KMS-11 (cell line): ENCODE data around the gene RNF2.
"Not testable (repeated sequence)": the region's sequence is repeated elsewhere in the genome, so short reads cannot be mapped to it uniquely, and the experiment has no call there.

Experiments
- H2AFZ ChIP-seq: fragments of 200-600 bp; sonication (generic); 2 replicates; pipeline ENCODE4 v1.6.1; 2016; ENCODE audit warnings: antibody characterized with exemption, mixed run types, low read depth
- H3K27ac ChIP-seq: fragments of 200-600 bp; sonication (generic); 2 replicates; pipeline ENCODE4 v1.6.1; 2016; ENCODE audit warnings: mild to moderate bottlenecking, mixed run types
- H3K27me3 ChIP-seq: fragments of 200-600 bp; sonication (generic); 2 replicates; pipeline ENCODE4 v1.6.1; 2017; ENCODE audit warnings: mild to moderate bottlenecking, low read depth, mixed run types, moderate library complexity; ENCODE audit not compliant: insufficient read depth
- H3K36me3 ChIP-seq: fragments of 200-600 bp; sonication (generic); 2 replicates; pipeline ENCODE4 v1.6.1; 2017; ENCODE audit warnings: mild to moderate bottlenecking, mixed run types; ENCODE audit not compliant: insufficient read depth
- H3K4me1 ChIP-seq: fragments of 200-600 bp; sonication (generic); 2 replicates; pipeline ENCODE4 v1.6.1; 2016; ENCODE audit warnings: mild to moderate bottlenecking, low read depth, mixed run types; ENCODE audit not compliant: poor library complexity, severe bottlenecking
- H3K4me2 ChIP-seq: fragments of 200-600 bp; sonication (generic); 2 replicates; pipeline ENCODE4 v1.7.0; 2016; ENCODE audit warnings: mild to moderate bottlenecking, mixed run types
- H3K4me3 ChIP-seq: fragments of 200-600 bp; sonication (generic); IDR thresholded peaks from 2 replicates; pipeline ENCODE4 v1.6.1; 2017; ENCODE audit warnings: low read depth, low read length, mixed read lengths; ENCODE audit not compliant: insufficient read depth
- H3K79me2 ChIP-seq: fragments of 200-600 bp; sonication (generic); 2 replicates; pipeline ENCODE4 v1.6.1; 2016; ENCODE audit warnings: low read depth, mixed run types; ENCODE audit not compliant: insufficient read depth
- H3K9ac ChIP-seq: fragments of 200-600 bp; sonication (generic); 2 replicates; pipeline ENCODE4 v1.6.1; 2016; ENCODE audit warnings: mild to moderate bottlenecking, mixed run types
- H4K20me1 ChIP-seq: fragments of 200-600 bp; sonication (generic); 2 replicates; pipeline ENCODE4 v1.6.1; 2016; ENCODE audit warnings: mild to moderate bottlenecking, mixed run types; ENCODE audit not compliant: insufficient read depth
- CTCF ChIP-seq: fragments of 200-600 bp; sonication (generic); conservative IDR thresholded peaks from 2 replicates; pipeline ENCODE4 v1.6.1; 2017; ENCODE audit warnings: low read depth, mild to moderate bottlenecking, antibody characterized with exemption, low read length, moderate library complexity, mixed read lengths

The RNF2 gene

GRCh38 chr1:185058876-185059275, 13.5 kb downstream of the RNF2 start:
- Histone ChIP-seq H3K27ac (no peak overlapping the region), H3K9ac (no peak overlapping the region), H3K79me2 (peaks cover 68% of the 10 kb centered on the region; the same call in 1 of the 2 replicates), H3K4me1 (peaks cover 5% of the 10 kb centered on the region), H4K20me1 (no peaks in the 10 kb centered on the region), H2AFZ (no peak overlapping the region), H3K27me3 (no peaks in the 10 kb centered on the region), H3K36me3 (no peaks in the 10 kb centered on the region), H3K4me3 (no peak overlapping the region), H3K4me2 (no peak overlapping the region)
- TF ChIP-seq CTCF = no peak

GRCh38 chr1:185059950-185060571, 14.7 kb downstream of the RNF2 start:
- no peak overlapping the region for H3K9ac ChIP-seq
- H3K27ac ChIP-seq = no peak overlapping the region
- peaks cover 73% of the 10 kb centered on the region; the same call in 1 of the 2 replicates for H3K79me2 ChIP-seq
- H4K20me1 ChIP-seq = no peaks in the 10 kb centered on the region
- no peaks in the 10 kb centered on the region for H3K27me3 ChIP-seq
- H3K4me2 ChIP-seq = no peak overlapping the region
- H3K4me3 ChIP-seq = no peak overlapping the region
- no peaks in the 10 kb centered on the region for H3K36me3 ChIP-seq
- H2AFZ ChIP-seq = no peak overlapping the region
- TF ChIP-seq CTCF = no peak
- peaks cover 5% of the 10 kb centered on the region for H3K4me1 ChIP-seq

GRCh38 chr1:185062710-185063370, 17.5 kb downstream of the RNF2 start:
- H3K79me2 ChIP-seq = peaks cover 54% of the 10 kb centered on the region; the same call in 1 of the 2 replicates
- no peak overlapping the region for H2AFZ ChIP-seq
- no peaks in the 10 kb centered on the region for H3K27me3 ChIP-seq
- H3K27ac ChIP-seq = no peak overlapping the region
- no peaks in the 10 kb centered on the region for H3K36me3 ChIP-seq
- no peak overlapping the region for H3K4me2 ChIP-seq
- no peaks in the 10 kb centered on the region for H4K20me1 ChIP-seq
- no peak for TF ChIP-seq CTCF
- H3K4me1 ChIP-seq = peaks cover 5% of the 10 kb centered on the region
- H3K4me3 ChIP-seq = no peak overlapping the region
- H3K9ac ChIP-seq = no peak overlapping the region

GRCh38 chr1:185063719-185064118, 18.4 kb downstream of the RNF2 start:
- Histone ChIP-seq H3K79me2 (peaks cover 47% of the 10 kb centered on the region; the same call in 1 of the 2 replicates), H2AFZ (no peak overlapping the region), H3K4me1 (peaks cover 5% of the 10 kb centered on the region), H3K27ac (no peak overlapping the region), H3K36me3 (no peaks in the 10 kb centered on the region), H4K20me1 (no peaks in the 10 kb centered on the region), H3K4me2 (no peak overlapping the region), H3K27me3 (no peaks in the 10 kb centered on the region), H3K9ac (no peak overlapping the region), H3K4me3 (no peak overlapping the region)
- no peak for TF ChIP-seq CTCF

- not testable (repeated sequence) for H3K36me3 ChIP-seq, H3K9ac ChIP-seq, H3K4me1 ChIP-seq, H3K27me3 ChIP-seq, H2AFZ ChIP-seq, H3K27ac ChIP-seq, H4K20me1 ChIP-seq, H3K4me2 ChIP-seq, H3K4me3 ChIP-seq
- H3K79me2 ChIP-seq = peaks cover 45% of the 10 kb centered on the region; the same call in 1 of the 2 replicates
Measured at GRCh38 chr1:185065006-185065405, 19.6 kb downstream of the RNF2 start.
